GM18520 (cell line): ENCODE results near the gene BNC2.

ENCODE experiments used
- ATAC-seq: cut with Tn5 transposase; IDR thresholded peaks from one replicate; pipeline ENCODE4 v1.9.1; 2021; ENCODE audit not compliant: unreplicated experiment

BNC2 gene

GRCh38 chr9:16718952-16719351 lies 151.5 kb downstream of the BNC2 start:
- no peak for ATAC-seq

DNA sequence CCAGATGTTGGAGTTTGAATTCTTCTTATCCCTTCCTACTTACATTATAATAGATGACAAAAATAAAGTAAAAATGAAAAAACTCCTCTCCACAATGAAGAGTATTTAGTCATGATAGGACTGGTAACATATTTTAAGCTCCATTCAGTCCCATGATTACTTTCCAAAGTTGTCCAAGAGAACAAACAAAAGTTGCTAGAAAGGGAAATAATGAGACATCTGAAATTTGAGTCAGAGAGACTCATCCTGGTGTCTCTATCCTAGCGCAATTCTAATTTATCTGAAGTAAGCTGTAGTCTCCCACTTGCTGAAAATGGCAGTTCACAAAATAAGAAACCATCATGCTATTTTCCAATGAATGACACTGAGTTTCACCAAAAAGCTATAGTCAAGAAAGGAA lies 152.2 kb downstream of the BNC2 start:
- ATAC-seq, result no peak

- ATAC-seq, result no peak
Observed at GRCh38 chr9:16716601-16717000, 153.9 kb downstream of the BNC2 start.

DNA sequence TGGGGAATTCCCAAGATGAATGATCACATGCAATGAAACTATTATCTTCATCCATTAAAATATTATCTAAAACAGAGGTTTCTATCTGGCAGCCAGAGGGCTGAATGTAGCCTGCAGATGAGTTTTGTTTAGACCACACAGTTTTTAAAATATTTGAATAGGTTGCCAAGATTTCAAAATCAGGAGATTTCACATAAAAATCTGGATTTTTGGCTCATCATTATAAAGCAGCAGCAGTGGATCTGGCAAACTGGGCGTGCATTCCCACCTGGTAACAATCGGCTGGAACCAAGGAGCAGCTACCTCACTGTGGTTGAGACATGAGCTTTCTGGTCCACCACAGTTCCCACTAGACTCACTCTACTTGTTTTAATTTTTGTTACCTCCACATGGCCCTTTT lies 155.1 kb downstream of the BNC2 start:
- no peak for ATAC-seq

- ATAC-seq, result no peak
Observed at GRCh38 chr9:16712787-16713186, 157.7 kb downstream of the BNC2 start.

DNA sequence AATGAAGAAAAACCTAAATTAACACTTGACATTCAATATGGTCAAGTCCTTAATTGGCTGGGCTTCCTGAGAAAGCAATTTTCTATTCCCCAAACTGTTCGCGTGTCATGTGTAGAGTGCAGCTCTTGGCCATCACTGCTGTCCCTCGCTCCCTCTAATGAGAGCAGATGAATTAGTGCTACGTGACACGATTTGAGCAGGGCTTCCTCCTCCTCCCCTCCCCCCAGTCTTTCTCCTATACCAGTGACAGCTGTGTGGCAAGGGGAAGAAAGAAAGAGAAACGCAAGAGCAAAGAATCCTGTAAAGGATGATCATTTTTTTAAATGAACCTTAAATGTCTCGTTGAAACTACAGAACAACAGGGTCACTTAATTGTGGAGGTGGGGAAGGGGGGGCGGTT lies 159.6 kb downstream of the BNC2 start:
- ATAC-seq, result no peak

DNA sequence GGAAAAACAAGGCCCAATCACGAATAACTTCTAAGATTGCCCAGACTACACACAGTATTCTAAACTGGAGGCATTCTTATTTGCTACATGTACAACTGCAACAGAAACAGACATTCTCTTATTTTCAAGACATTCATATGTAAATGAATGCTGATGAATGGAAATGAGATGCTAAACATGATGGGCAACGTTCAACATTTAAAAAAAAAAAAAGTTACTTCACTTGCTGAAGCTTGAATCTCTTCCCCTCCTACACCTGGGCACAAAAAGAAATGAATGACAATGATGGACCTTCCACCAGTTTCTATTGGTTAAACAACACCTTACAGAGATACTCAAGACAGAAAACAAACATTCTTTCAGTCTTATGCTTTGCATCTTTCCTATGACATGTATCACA lies 160.5 kb downstream of the BNC2 start:
- ATAC-seq, result no peak

DNA sequence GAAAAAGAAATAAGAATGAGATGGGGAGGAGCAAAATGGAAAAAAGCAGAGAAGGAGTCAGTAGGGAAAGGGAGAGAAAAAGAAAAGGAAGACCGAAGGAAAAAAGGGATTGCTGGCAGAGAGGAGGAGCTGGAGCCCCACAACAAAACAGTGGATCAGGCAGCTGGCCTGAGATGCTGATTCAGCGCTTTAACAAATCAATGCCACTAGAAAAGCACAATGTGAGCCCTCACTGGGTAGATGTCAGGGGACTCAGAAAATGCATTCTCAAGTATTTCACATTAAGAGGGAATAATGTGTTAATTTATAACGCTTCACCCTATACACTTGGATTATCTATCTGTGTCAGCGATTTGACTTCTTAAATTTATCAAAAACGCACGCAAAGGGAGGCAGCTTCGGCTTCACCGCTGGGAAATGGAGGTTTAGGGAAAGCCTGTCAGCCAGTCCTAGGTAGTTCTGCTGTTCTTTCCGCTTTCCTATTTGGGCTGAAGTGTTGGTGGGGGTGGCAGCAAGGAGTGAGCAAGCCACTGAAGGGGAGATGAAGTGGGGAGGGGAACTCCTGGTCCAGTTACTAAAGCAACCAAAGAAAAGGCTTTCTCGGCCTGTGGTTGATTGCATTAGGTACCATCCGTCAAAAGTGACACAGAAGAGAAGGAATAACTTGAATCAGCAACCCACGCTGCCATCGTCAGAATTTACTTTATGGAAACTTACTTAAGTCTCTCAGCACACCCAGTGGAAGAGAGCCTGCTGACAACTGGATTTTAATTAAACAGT lies 161.6 kb downstream of the BNC2 start:
- no peak for ATAC-seq

- ATAC-seq, result no peak
Observed at GRCh38 chr9:16705111-16705604, 165.3 kb downstream of the BNC2 start.

DNA sequence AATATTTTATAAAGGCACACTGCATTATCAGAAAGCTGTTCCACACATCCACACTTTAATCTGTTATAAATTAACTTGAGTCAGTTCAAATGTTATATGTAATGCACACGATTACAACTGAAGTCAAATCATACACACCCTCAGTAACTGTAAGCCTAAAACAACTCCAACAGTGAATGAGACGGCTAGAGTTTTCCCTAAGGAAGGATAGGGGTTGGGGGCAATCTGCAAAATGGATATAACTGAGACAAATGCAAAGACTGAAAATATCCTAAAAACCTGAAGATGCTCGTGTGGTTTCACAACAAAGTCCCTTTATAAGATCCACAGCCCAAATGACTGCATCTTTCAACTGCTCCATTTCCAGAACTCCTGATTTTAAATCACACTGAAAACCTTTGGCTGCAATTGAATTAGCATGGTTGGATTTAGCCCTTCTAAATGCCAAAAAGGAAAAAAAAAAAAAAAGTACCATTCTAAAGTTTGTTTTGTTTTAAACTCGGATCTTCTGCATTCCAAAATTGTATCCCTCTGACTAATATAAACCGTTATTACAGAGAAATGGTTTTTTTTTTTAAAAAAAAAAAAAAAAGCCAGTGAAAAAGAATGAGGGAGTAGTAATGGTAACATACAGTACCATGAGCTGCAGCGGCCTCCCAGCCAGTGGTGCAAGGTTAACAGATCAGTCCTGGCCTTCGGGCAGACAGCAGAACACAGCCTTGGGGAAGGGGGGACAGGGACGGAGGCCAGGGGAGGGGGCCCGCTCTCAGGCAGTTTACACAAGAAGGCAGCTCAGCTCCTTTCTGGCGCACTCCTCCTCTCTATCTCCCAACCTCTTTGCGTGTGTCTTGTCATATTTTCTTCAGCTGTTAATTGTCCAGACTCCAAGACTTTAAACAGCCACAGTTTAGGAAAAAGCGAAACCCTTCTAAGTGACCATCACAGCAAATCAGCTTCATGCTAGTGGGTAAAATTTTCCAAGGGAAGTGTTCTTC lies 166.1 kb downstream of the BNC2 start:
- ATAC-seq, result no peak

GRCh38 chr9:16701347-16701746 lies 169.1 kb downstream of the BNC2 start:
- no peak for ATAC-seq

- no peak for ATAC-seq
Observed at GRCh38 chr9:16693616-16694015, 176.9 kb downstream of the BNC2 start.

DNA sequence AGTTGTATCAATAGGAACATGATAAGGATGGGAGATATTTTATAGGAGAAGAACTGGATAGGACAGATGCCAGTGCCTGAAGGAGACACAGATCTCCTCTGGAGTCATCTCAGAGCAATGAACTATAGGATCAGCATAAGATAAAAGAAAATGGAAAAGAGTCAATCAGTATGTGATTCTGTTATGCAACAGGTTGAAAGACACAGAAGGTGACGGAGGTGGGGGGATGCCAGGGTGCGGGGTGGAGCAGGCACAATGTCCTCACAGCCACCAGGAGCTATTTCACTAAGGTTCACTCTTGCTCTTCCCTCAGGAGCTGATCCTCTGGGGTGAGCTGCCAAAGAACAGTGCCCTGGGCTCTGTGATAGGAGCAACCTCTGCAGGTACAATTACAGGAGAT lies 179.8 kb downstream of the BNC2 start:
- ATAC-seq, result no peak

DNA sequence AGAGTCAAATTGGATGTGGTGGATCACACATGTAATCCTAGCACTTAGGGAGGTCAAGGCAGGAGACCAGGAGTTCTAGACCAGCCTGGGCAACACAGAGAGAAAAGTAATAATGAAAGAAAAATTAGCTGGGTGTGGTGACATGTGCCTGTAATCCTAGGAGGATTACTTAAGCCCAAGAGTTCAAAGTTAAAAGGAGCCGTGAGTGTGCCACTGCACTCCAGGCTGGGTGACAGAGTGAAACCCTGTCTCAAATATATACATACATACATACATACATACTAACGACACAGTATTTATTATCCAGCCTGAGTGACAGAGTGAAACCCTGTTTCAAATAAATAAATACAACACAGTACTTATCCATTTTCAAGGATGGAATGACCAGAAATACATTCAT lies 180.3 kb downstream of the BNC2 start:
- no peak for ATAC-seq

DNA sequence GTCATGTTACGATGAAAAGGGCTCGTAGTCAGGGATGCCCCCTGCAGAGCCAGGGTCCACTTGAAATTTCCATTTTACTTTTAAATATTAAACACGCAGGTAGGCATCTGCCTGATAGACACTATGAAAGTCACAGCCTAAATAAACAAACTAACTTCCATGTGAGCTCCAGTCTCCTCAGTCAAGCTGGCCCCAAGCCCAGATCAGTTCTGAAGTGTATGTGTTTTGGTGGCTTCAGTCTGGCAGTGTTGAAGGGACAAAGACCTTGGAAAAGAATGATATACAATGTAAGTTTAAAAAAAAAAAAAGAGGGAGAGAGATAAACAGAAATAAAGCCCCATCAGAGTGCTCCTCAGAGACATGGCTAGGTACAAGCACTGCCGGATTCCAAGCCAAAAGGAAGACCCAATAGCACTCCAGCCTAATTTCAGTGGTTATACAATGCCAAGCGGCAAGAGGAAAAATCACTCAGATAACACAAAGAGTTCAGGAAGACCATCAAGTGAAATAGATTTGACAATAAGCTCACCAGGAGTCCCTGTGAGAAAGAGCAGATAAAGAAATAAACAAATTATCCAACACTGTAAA lies 181.0 kb downstream of the BNC2 start:
- no peak for ATAC-seq

DNA sequence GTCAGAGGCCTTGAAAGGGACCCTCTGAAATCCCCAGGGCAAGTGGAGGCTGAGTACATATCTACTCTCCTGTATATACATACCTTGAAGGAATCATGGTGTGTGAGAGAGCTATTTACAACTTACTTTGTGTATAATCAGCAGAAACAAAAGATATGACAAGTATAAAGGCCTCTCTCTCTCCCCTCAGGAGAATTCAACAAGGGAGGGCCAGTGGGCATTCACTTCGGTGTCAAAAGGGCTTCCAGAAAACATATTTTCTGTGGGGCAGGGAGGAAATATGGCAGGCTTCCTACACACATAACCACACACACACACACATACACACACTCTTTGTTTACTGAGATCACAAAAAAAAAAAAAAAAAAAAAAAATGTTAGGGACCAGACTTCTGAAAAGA lies 181.7 kb downstream of the BNC2 start:
- ATAC-seq, result no peak

DNA sequence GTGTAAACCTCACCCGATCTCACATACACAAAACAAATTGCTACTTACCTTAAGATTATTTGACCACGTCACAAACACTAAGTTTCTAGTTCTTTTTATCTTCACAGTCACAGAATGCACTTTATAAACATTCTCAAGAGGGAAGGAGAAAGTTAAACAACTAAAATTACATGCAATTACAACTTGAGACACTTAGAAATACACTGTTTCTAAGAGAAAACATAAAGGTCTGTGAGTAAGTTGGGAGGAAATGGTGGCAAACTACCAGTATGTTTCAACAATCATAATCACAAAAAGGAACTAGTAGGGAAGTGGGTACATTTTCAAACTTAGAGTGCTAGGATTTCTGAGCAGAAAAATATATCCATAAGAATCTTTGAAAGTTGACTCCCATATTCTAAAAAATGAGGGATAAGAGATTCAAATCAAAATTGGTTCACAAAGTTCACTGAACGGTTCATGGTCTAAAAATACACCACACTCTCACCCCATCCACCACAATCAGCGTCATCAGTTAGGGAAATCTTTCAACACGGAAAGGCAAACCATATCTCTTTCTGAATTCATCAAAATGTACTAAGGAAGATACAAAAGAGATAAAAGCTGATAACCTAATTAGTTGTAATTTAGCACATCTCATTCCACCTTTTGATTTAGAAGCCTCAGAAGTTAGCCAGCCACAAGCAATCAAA lies 182.6 kb downstream of the BNC2 start:
- ATAC-seq, result no peak

- ATAC-seq, result no peak
Observed at GRCh38 chr9:16683326-16683725, 187.1 kb downstream of the BNC2 start.

DNA sequence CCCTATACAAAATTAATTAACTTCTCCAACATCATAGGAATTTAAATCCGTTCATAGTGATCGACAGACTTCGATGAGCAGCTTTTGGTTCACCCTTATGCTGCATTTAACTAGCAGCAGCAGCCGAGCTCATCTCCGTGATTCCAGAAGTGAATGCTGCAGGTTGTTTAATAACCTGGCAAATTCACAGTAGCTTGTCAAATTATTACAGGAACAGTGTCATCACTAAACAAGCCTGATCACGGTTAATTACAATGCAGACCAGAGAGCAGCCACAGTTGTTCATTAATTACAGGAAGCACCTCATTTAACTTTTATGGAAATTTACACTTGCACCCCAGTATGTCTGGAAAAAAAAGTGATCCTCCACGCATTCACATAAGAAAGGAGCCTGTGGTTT lies 188.2 kb downstream of the BNC2 start:
- no peak for ATAC-seq

DNA sequence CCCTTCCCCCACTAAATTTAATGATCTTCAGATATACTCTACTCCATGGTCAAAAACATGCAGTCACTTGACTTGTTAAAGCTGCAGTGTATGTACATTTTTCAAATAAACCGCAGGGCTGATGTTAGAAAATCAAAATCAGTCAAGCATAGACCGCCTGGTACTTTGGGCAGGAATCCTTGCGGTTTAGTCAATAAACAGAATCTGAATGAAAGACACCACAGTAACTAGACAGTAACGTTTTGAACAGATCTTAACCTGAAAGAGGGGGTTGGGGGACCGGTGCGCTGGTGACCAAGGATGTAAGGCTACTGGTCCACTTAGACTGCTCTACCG lies 188.8 kb downstream of the BNC2 start:
- ATAC-seq, result no peak
